Nephron progenitor cell (in vitro differentiated cells): ENCODE data around the gene DLGAP5.

ENCODE experiments used
- DNase-seq: peaks from one replicate; pipeline ENCODE4 v3.0.0; 2021
- H3K27ac Mint-ChIP-seq: 2 replicates; pipeline ENCODE4 v1.8.0; 2021; ENCODE audit warnings: mild to moderate bottlenecking, moderate library complexity, mixed read lengths
- H3K27me3 Mint-ChIP-seq: 2 replicates; pipeline ENCODE4 v1.8.0; 2021; ENCODE audit warnings: mild to moderate bottlenecking, low read depth, mixed read lengths; ENCODE audit not compliant: poor library complexity
- H3K36me3 Mint-ChIP-seq: 2 replicates; pipeline ENCODE4 v1.8.0; 2021; ENCODE audit warnings: low read depth, mixed read lengths
- H3K4me1 Mint-ChIP-seq: 2 replicates; pipeline ENCODE4 v1.8.0; 2021; ENCODE audit warnings: mixed read lengths
- H3K4me3 Mint-ChIP-seq: 2 replicates; pipeline ENCODE4 v1.8.0; 2021; ENCODE audit warnings: mild to moderate bottlenecking, moderate library complexity, mixed read lengths
- H3K9me3 Mint-ChIP-seq: 2 replicates; pipeline ENCODE4 v1.8.0; 2021; ENCODE audit warnings: mild to moderate bottlenecking, moderate library complexity, mixed read lengths
- TF ChIP-seq, protein P1 (sequence below): fragments of 200-600 bp; sonication (generic); IDR thresholded peaks from 2 replicates; pipeline ENCODE4 v1.5.0; 2021; ENCODE audit warnings: antibody characterized with exemption

DLGAP5 gene

DNA sequence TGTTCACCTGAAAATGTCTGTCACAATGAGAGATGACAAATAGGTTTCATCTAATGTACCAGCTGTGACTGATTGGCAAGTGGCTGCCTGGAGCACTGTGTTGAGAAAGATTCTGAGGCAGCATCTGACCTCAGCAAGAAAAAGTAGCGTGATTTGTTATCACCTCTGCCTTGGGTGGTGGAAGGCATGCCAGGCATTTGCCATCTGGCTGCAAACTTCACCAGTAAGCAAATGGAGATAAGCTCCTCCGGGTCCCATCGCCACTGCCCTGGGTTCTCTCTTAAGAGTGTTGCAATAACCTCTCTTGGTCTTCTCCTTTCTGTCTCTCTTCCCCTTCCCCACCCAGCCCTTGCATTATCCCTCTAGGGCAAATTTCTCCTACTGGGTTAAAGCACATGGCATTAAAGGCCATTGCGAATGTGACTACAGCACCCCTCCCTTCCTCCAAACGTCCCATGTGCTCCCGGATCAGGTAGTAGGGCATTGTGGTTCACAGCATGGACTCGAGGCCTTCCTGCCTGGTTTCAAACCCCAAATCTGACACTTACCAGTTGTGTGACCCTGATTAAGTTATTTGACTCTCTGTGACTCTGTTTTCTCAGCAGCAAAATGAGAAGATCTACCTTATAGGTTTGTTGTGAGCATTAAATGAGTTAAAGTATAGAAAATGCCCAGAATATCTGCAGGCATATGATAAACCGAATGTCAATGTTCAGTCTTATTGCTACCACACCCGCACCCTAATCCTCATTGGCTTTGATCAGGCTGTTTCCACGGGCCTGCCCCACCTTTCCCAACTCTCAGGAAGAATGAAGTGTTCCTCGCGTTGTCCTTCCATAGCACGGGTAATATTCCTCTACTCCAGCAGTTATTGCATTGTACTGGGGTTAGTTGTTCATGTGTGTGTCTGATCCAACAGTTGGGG lies 70.6 kb downstream of the DLGAP5 start:
- Mint-ChIP-seq H3K9me3 (no peaks in the 10 kb centered on the region), H3K4me3 (no peak overlapping the region), H3K27ac (no peak overlapping the region), H3K36me3 (no peaks in the 10 kb centered on the region), H3K27me3 (peaks cover 22% of the 10 kb centered on the region), H3K4me1 (peaks cover 38% of the 10 kb centered on the region)
- TF ChIP-seq, protein P1, sequence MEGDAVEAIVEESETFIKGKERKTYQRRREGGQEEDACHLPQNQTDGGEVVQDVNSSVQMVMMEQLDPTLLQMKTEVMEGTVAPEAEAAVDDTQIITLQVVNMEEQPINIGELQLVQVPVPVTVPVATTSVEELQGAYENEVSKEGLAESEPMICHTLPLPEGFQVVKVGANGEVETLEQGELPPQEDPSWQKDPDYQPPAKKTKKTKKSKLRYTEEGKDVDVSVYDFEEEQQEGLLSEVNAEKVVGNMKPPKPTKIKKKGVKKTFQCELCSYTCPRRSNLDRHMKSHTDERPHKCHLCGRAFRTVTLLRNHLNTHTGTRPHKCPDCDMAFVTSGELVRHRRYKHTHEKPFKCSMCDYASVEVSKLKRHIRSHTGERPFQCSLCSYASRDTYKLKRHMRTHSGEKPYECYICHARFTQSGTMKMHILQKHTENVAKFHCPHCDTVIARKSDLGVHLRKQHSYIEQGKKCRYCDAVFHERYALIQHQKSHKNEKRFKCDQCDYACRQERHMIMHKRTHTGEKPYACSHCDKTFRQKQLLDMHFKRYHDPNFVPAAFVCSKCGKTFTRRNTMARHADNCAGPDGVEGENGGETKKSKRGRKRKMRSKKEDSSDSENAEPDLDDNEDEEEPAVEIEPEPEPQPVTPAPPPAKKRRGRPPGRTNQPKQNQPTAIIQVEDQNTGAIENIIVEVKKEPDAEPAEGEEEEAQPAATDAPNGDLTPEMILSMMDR, result no peak
- DNase-seq, result no peak

DNA sequence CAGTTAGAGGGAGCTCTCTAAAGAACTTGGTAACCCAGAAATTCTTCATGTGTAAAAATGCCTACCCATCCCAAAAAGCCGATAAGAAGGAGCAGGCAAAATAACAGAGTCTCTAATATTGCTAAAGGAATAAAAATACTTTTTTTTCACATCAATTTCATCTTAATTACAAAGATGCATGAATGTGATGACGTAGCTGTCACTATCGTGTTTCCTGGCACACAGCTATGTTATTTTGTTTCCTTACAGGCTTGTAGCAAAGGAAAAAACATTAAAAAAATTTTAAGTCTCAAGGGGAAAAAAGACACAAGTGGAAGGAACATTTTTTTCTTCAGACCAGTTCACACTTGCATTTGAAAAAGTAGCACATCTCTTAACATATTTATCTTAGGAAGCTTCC lies 72.6 kb downstream of the DLGAP5 start:
- DNase-seq, result no peak
- no peaks in the 10 kb centered on the region for H3K36me3 Mint-ChIP-seq
- peaks cover 5% of the 10 kb centered on the region for H3K27me3 Mint-ChIP-seq
- TF ChIP-seq, protein P1, result no peak
- H3K4me1 Mint-ChIP-seq, result peaks cover 45% of the 10 kb centered on the region
- no peak overlapping the region for H3K27ac Mint-ChIP-seq
- H3K9me3 Mint-ChIP-seq, result no peaks in the 10 kb centered on the region
- no peak overlapping the region for H3K4me3 Mint-ChIP-seq

DNA sequence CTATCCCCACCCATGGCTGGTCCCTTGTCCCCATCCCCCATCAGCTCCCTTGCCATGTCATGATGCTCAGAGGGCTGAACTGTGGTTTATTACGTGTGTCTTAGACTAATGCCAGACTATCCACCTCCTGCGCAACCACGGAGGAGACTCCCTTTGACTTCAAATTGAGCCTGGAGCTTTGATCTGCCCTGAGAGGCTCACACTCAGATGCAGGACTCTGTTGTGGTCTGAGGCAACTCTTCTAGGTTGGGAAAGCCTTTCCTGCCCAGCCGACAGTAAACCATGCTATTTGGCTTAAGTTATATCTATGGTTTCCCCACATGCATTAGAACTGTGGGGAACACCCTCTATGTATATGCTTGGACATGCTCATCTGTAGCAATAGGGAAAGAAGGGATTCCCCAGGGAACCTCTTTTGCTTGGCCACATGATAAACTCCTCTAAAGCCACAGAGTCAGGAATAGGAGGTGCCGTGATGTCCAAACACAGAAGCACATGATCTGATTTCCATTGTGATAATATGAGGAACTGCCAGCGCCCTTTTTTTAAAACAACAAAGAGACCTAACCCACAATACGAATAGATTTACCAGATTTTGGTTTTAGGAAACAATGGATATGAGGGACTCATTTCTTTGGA lies 73.5 kb downstream of the DLGAP5 start:
- no peak for DNase-seq

DNA sequence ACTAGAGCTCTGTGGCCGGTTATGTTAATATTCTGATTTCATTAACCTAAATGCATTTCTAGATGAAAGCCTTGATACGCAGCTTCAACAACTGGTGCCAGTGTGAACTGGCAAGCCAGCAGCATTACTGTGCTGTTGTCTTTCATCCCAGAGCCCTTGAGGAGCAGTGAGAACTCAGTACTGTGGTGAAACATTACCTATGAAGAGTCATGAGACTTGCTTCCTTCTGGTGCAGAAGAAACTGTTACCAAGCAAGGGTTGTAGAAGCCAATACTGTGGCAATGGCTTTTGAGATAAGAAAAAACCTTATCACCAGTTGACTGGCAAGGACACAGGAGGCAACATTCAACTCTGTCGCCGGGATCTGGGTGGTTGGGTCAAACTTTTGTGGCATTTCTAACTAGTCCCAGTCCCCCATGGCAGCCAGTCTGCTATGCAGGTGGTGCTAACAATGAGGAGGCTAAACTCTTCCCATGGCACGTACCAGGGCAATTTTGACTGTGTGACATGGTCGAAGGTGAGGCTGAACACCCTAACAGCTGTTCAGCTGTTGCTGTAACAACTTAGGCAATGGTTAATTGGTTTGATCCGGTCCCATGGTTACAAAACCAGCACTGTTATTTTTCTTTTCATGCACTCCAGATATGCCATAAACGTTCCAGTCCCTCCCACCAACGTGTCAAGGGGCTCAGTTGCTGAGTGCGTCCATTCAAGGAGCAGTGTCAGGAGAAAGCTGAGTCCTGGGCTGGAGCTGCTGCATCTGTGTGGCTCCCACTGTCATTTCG lies 74.9 kb downstream of the DLGAP5 start:
- Mint-ChIP-seq H3K9me3 (no peaks in the 10 kb centered on the region), H3K4me1 (peaks cover 24% of the 10 kb centered on the region), H3K27ac (no peak overlapping the region), H3K36me3 (no peaks in the 10 kb centered on the region), H3K27me3 (peaks cover 6% of the 10 kb centered on the region), H3K4me3 (no peak overlapping the region)
- TF ChIP-seq, protein P1, result no peak
- no peak for DNase-seq

More for the DNA sequence above, 73.5 kb downstream of the DLGAP5 start:
- H3K27me3 Mint-ChIP-seq, result peaks cover 5% of the 10 kb centered on the region
- H3K9me3 Mint-ChIP-seq, result no peaks in the 10 kb centered on the region
- H3K36me3 Mint-ChIP-seq, result no peaks in the 10 kb centered on the region
- no peak overlapping the region for H3K4me3 Mint-ChIP-seq
- H3K4me1 Mint-ChIP-seq, result peaks cover 39% of the 10 kb centered on the region
- no peak overlapping the region for H3K27ac Mint-ChIP-seq
- TF ChIP-seq, protein P1, result no peak

DNA sequence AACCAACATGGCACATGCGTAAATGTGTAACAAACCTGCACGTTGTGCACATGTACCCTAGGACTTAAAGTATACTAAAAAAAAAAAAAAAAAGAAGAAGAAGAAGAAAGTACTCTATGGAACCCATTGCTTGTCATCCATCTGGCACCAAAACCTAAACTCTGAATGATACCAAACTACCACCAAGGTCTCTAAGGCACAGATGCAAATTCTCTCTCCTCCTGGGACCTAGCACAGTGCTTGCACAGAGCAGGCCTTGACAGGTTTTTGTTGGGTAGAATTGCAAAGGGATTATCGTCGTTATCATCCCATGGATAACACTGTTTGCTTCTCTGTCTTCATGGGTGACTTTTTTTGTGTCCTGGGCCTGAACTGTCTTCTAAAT lies 75.5 kb downstream of the DLGAP5 start:
- Mint-ChIP-seq H3K4me1 (peaks cover 18% of the 10 kb centered on the region), H3K27me3 (peaks cover 9% of the 10 kb centered on the region), H3K36me3 (no peaks in the 10 kb centered on the region), H3K4me3 (no peak overlapping the region), H3K9me3 (no peaks in the 10 kb centered on the region), H3K27ac (no peak overlapping the region)
- TF ChIP-seq, protein P1, result no peak
- DNase-seq, result no peak
